NCI-H2171 (cell line): ENCODE results near the gene MSANTD7.

Experiments
- DNase-seq: peaks from one replicate; lab custom pipeline; 2025; lab: John Stamatoyannopoulos, UW

Gene MSANTD7

DNA sequence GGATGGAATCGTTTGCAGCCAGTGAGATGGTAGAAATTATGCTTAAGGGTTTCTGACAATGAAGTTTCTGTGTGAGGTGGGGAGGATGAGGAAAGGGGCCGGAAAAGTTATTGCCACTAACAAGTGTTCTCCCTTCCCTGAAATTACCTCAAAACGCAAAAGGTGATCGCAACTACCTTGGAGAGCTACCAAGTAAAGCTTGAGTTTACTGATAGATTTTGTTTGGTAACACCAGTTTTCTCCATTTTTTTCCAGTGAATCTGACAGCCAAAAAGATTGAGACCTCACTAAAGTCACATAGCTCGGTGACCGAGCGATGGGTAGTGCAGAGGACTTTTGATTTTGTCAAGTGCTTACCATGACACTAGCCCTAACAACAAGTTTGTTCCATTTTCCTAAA, 42.1 kb downstream of the MSANTD7 start:
- DNase-seq, result no peak

DNA sequence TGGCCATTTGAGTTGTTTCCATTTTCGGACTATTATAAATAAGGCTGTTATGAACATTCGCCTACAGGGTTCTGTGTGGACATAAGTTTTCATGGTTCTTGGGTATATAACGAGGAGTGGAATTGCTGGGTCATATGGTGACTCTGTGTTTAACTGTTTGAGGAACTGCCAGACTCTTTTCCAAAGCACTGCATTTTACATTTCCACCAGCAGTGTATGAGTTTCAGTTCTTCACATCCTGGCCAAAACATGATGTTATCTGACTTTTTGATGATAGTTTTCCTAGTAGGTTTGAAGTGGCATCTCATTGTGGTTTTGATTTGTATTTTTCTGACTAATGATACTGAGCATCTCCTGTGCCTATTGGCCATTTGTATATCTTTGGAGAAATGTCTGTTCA, 46.0 kb downstream of the MSANTD7 start:
- no peak for DNase-seq
